CD4-positive, alpha-beta T cell treated with Interleukin-15 for 1 hour (primary cell): ENCODE measurements around the gene TRMT44.

Experiments
- DNase-seq: peaks from one replicate; pipeline ENCODE4 v3.0.0-alpha.2; 2020

Gene TRMT44

DNA sequence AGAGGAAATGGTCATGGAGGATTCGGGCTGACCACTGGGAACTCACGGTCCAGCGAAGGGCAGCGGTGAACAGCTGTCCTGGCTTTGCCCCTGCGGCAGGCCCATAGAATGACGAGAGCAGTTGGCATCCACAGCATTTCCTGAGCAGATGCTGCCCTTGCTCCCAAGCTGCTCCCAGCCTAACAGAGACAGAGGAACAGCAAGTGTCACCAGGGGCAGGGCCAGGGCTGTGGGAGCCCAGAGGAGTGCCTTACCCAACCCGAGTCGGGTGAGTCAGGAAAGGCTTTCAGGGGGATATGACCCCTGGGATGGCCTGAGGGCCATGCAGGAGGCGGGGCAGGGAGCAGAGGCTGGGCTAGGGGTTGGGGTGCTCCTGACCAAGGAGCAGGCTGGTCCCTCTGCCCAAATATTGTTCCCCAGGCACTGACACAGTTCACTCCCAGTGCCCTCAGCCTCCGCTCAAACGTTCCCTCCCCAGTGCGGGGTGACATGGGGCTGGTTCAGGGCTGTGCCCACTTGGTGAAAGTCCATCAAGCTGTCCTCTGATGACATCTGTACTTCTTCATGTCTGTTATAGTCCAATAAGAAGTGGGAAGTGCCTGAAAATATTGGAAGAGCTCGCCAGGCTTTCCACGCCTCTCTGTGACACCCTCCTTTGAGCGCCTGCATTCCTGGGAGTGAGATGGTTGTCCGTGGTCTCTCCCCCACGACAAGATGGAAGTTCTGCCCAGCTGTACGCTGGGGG is 74.9 kb downstream of the TRMT44 start:
- DNase-seq = no peak

DNA sequence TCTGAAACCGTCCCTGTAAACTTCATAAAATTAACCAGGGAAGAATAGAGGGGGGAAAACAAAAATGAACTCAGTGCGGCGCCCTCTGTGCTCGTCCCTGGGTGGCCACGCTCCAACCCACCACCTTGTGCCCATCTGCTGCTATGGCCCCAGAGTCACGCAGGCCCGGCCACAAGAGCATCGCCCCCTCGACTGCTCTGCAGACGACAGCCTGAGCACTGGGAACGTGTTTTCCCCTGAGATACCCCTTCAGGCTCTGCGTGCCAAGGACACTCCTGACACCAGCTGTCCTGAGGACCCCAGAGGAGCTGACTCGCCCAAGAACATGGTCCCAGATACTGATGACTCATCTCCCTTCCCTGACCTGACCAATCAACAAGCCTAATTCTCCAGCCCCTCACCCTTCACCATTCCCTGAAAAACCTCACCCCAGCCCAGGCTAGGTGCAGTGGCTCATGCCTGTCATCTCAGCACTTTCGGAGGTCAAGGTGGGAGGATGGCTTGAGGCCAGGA is 75.5 kb downstream of the TRMT44 start:
- DNase-seq = no peak

DNA sequence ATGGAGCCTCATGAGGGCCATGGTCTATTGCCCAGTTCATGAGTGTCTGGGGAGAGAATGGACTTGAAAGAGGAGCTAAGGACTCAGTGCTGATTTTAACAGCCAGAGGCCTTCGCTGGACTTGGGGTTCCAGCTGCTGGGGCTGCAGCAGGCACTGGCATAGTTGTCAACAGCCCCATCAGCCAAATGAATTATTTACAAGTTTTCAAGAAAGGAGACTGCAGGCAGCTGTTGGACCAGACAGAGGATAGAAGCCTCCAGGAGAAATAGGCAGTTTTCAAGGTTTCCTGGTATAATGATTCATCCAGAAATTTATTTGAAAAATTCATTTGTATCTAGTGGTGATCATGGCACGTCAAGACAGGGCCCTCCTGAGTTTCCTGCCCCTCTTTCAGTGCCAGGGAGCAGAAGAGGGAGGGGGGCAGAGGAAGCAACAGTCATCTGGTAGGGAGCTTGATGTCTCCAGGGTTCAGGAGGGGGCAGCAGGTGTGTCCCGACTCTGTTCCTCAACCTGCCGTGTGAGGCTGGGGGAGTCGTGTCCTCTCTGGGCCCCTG is 76.5 kb downstream of the TRMT44 start:
- no peak for DNase-seq

DNA sequence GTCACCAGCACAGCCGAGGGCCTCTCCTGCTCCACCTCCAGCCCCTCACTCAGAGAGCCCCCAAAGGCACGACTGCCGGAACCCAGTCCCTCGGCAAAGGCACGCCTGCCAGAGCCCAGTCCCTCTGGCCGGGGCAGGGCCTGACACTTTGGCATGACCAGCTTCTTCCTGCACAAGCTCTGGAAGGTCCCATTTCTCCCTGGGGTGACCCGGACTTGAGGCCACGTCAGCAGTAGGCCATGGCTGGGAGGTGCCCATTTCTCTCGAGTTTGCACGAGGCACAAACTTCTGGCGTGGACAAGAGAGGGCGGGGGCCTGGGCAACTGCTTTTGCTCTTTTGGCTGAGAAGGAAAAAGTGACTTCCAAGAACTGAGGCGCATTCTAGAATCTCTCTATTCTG is 77.4 kb downstream of the TRMT44 start:
- no peak for DNase-seq

DNA sequence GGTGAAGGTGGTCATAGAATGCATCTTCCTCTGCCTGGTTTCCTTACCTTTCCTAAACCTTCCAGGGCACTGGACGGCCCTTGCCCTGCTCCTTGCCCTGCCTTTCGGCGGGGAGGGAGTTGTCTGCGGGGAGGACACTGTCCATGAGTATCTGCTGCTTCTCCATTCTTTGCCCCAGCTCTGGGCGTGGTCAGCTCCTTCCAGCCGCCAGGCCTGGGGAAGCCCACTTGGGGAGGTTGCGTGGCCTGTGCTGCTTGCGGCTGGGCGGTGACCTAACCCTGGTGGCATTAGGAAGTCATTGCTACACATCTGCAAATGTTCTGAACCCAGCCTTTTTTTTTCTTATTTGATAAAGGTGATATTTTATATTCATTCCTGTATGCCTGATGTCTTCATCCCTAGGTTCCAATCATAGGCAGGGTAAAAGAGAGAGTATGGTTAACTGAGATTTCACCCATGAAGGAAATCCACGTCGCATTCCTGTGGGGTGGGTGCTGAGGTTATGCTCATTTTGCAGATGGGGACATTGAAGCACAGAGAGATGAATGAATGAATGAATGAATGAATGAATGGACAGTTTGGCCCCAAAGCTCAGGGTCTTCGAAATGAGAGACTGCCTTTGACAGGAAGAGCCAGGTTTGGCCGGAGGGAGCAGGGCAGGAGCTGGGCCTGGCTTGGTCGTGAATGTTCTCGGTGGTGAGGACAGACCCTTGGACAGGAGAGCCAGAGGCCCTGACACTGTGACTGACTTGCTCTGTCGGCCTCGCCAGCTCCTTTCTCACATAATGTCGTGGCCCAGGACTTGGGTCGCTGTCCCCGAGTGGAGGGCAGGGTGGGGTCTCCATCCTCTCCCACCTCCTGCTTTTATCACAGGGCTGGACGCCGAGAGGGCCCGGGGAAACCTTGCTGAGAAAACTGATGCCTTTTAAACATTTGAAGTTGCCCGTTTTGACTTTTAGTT is 81.9 kb downstream of the TRMT44 start:
- DNase-seq = no peak

DNA sequence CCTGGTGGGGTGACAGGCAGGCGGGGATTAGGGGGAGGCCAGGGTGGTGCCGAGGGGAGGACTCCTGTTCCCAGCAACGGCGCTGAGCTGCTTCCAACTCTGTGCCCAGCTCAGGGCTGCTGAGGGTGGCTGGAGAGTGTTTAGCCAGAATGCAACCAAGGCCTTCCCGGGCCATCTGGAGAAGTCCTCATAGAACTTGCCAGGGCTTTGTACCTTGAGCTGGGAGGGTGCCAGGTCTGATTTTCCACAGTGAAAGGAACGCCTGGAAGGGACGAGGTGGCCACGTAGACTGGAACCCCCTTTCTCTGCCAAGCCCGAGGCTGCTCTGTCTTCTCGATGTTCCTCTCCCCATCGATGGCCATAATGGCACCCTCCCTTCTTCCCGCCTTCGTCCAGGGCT is 82.6 kb downstream of the TRMT44 start:
- no peak for DNase-seq

DNA sequence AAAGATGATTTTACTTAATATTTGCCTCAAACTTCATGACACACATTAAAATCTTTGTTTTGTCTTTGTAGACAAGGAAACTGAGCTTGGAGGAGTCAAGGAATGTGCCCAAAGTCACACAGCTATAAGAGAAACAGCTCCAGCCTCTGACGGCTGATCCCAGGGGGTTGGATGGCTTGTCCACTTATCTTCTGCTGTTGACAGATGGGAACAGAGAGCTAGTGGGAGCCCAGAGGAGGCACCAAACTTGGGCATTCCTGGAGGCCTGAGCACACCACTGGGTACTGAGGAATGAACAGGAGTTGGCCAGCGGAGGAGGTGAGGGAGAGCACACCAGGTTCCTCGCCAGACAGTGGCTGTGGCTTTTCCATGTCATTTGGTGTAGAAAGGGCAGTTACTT is 83.2 kb downstream of the TRMT44 start:
- no peak for DNase-seq

DNA sequence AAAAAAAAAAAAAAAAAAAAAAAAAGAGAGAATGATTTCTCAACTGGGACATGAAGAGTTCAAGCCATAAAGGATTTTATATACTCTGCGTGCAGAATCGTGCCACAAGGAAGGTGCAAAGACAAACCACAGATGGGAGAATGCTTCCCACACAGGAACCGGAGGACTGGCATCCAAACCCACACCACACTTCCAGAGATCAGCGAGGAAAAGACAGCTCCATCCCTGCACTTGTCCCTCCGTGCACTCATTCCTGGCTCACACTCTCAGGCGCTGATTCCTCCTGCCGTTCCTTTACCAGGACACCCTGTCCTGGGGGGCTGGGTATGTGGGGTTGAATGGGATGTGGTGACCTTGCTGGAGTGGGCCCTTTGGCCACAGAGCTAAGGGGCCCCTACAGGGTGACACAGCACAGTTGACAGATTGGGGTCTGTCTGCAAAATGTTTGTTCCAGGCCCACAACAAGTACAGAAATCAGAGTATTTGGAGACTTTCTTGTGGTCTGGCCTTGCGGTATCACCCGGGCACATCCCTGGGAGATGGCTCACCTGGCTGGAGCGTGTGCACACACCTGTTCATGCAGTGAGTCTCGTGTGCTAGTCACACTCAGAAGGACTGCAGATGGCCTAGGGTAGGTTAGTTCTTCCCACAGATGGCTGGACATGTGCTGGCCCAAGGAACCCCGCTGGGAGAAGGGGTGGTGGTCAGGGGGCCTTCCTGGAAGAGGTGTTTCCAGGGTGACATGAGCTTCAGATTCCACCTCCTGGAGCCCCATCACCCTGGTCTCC is 84.2 kb downstream of the TRMT44 start:
- no peak for DNase-seq

DNA sequence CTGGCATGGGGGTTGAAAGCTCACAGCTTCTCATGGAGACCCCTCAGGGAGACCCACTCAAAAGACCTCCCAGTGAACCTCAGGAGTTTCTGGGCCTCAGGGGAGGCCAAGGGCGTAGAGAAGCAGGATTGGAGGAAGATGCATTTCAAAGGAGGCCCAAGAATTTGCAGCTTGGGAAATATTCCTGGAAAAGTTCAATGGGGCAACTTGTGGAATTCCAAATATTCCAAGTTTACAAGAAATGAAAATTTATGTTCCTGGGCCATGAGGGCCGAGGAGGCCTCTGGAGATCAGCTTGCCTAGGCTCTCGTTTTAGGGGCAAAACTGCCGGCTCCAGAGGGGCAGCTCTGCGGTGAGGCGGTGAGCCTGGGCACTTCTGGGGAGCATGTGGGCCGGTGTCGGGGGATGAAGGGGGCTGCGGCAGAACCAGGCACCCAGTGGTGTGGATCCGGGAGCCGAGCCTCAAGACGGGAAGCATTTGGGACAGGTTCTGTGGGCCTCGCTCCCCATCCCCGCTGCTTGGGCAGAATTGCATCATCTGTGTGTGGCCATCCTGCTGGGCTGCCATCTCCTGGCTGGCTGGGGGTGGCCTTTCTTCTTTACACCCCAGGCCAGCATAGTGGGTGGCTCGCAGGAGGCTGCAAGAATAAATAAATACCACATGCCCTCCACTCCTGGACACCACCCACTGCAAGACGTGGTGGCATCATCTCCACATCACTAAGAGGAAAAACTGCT is 85.0 kb downstream of the TRMT44 start:
- DNase-seq = no peak
